ENCODE measurements around the gene DDR1. TPM values are rescaled to one million over a fixed set of nuclear protein-coding genes. Genes with fewer than 3 reads are reported as not detected.
"Not testable (repeated sequence)": the region's sequence is repeated elsewhere in the genome, so short reads cannot be mapped to it uniquely, and the experiment has no call there.

Gene DDR1
- total RNA-seq, 3 donors from 2014 or later, result 13.9 to 23.1 (median 14.2) TPM

- ATAC-seq (no peak), DNase-seq (no peak)
- peaks cover 3% of the 10 kb centered on the region for H3K4me1 Mint-ChIP-seq (ENCODE audit: low read depth)
- peaks cover 16% of the 10 kb centered on the region for H3K9me3 Mint-ChIP-seq
- no peak overlapping the region for H3K4me3 Mint-ChIP-seq
- H3K27me3 Mint-ChIP-seq (ENCODE audit: low read depth), result no peaks in the 10 kb centered on the region
- peaks cover 5% of the 10 kb centered on the region for H3K36me3 Mint-ChIP-seq (ENCODE audit: insufficient read depth)
Observed at GRCh38 chr6:30864325-30864724, 20.0 kb upstream of the DDR1 start.

- H3K4me1 Mint-ChIP-seq (ENCODE audit: low read depth), result peaks cover 14% of the 10 kb centered on the region
- not testable (repeated sequence) for DNase-seq; H3K27me3 Mint-ChIP-seq (ENCODE audit: low read depth); ATAC-seq; H3K36me3 Mint-ChIP-seq (ENCODE audit: insufficient read depth); H3K4me3 Mint-ChIP-seq
- H3K9me3 Mint-ChIP-seq, result peaks cover 26% of the 10 kb centered on the region
Observed at GRCh38 chr6:30869241-30869749, 15.0 kb upstream of the DDR1 start.

GRCh38 chr6:30870546-30870945, 13.8 kb upstream of the DDR1 start:
- peaks cover 26% of the 10 kb centered on the region for H3K9me3 Mint-ChIP-seq
- DNase-seq (no peak), ATAC-seq (no peak)
- peaks cover 4% of the 10 kb centered on the region for H3K36me3 Mint-ChIP-seq (ENCODE audit: insufficient read depth)
- no peaks in the 10 kb centered on the region for H3K27me3 Mint-ChIP-seq (ENCODE audit: low read depth)
- peaks cover 14% of the 10 kb centered on the region for H3K4me1 Mint-ChIP-seq (ENCODE audit: low read depth)
- no peak overlapping the region for H3K4me3 Mint-ChIP-seq

GRCh38 chr6:30871592-30872183, 12.6 kb upstream of the DDR1 start:
- no peak for ATAC-seq
- Mint-ChIP-seq H3K36me3 (ENCODE audit: insufficient read depth) (peaks cover 4% of the 10 kb centered on the region), H3K27me3 (ENCODE audit: low read depth) (no peaks in the 10 kb centered on the region), H3K4me1 (ENCODE audit: low read depth) (peaks cover 21% of the 10 kb centered on the region), H3K9me3 (peaks cover 26% of the 10 kb centered on the region), H3K4me3 (peak overlapping the region; percentile 37)
- no peak for DNase-seq

GRCh38 chr6:30873137-30873640, 11.1 kb upstream of the DDR1 start:
- no peak overlapping the region for H3K4me3 Mint-ChIP-seq
- DNase-seq (no peak), ATAC-seq (no peak)
- peaks cover 26% of the 10 kb centered on the region for H3K9me3 Mint-ChIP-seq
- H3K36me3 Mint-ChIP-seq (ENCODE audit: insufficient read depth), result peaks cover 4% of the 10 kb centered on the region
- H3K27me3 Mint-ChIP-seq (ENCODE audit: low read depth), result no peaks in the 10 kb centered on the region
- H3K4me1 Mint-ChIP-seq (ENCODE audit: low read depth), result peaks cover 32% of the 10 kb centered on the region

GRCh38 chr6:30873795-30874194, 10.5 kb upstream of the DDR1 start:
- peaks cover 38% of the 10 kb centered on the region for H3K4me1 Mint-ChIP-seq (ENCODE audit: low read depth)
- H3K27me3 Mint-ChIP-seq (ENCODE audit: low read depth); H3K36me3 Mint-ChIP-seq (ENCODE audit: insufficient read depth); ATAC-seq; H3K4me3 Mint-ChIP-seq; DNase-seq: not testable (repeated sequence)
- peaks cover 22% of the 10 kb centered on the region for H3K9me3 Mint-ChIP-seq

GRCh38 chr6:30875244-30876038, 8.9 kb upstream of the DDR1 start:
- Mint-ChIP-seq H3K9me3 (peaks cover 12% of the 10 kb centered on the region), H3K27me3 (ENCODE audit: low read depth) (no peaks in the 10 kb centered on the region), H3K36me3 (ENCODE audit: insufficient read depth) (peaks cover 4% of the 10 kb centered on the region), H3K4me1 (ENCODE audit: low read depth) (peaks cover 38% of the 10 kb centered on the region), H3K4me3 (no peak overlapping the region)
- ATAC-seq (no peak), DNase-seq (no peak)

- ATAC-seq, result no peak
- Mint-ChIP-seq H3K27me3 (ENCODE audit: low read depth) (no peaks in the 10 kb centered on the region), H3K4me3 (no peak overlapping the region), H3K9me3 (peaks cover 8% of the 10 kb centered on the region), H3K4me1 (ENCODE audit: low read depth) (peaks cover 33% of the 10 kb centered on the region), H3K36me3 (ENCODE audit: insufficient read depth) (peaks cover 4% of the 10 kb centered on the region)
- no peak for DNase-seq
Observed at GRCh38 chr6:30876039-30876730, 8.1 kb upstream of the DDR1 start.

- Mint-ChIP-seq H3K27me3 (ENCODE audit: low read depth) (no peaks in the 10 kb centered on the region), H3K4me1 (ENCODE audit: low read depth) (peaks cover 25% of the 10 kb centered on the region), H3K36me3 (ENCODE audit: insufficient read depth) (no peaks in the 10 kb centered on the region), H3K4me3 (peak overlapping the region; percentile 68), H3K9me3 (no peaks in the 10 kb centered on the region)
- ATAC-seq, result peak; percentile 79
- peak; percentile 70 for DNase-seq
Observed at GRCh38 chr6:30877419-30878262, 6.7 kb upstream of the DDR1 start.

GRCh38 chr6:30879684-30880427, 4.5 kb upstream of the DDR1 start:
- DNase-seq, result no peak
- H3K9me3 Mint-ChIP-seq, result no peaks in the 10 kb centered on the region
- no peaks in the 10 kb centered on the region for H3K36me3 Mint-ChIP-seq (ENCODE audit: insufficient read depth)
- no peak for ATAC-seq
- H3K27me3 Mint-ChIP-seq (ENCODE audit: low read depth), result no peaks in the 10 kb centered on the region
- no peak overlapping the region for H3K4me3 Mint-ChIP-seq
- peaks cover 37% of the 10 kb centered on the region for H3K4me1 Mint-ChIP-seq (ENCODE audit: low read depth)

- no peak overlapping the region for H3K4me3 Mint-ChIP-seq
- peaks cover 46% of the 10 kb centered on the region for H3K4me1 Mint-ChIP-seq (ENCODE audit: low read depth)
- H3K36me3 Mint-ChIP-seq (ENCODE audit: insufficient read depth), result no peaks in the 10 kb centered on the region
Observed at GRCh38 chr6:30880698-30881252, 3.5 kb upstream of the DDR1 start.

GRCh38 chr6:30881392-30882203, 2.7 kb upstream of the DDR1 start:
- Mint-ChIP-seq H3K4me3 (no peak overlapping the region), H3K36me3 (ENCODE audit: insufficient read depth) (no peaks in the 10 kb centered on the region), H3K4me1 (ENCODE audit: low read depth) (peaks cover 48% of the 10 kb centered on the region), H3K9me3 (no peaks in the 10 kb centered on the region), H3K27me3 (ENCODE audit: low read depth) (no peaks in the 10 kb centered on the region)
- DNase-seq (no peak), ATAC-seq (no peak)

More at GRCh38 chr6:30880698-30881252, 3.5 kb upstream of the DDR1 start:
- no peaks in the 10 kb centered on the region for H3K9me3 Mint-ChIP-seq
- H3K27me3 Mint-ChIP-seq (ENCODE audit: low read depth), result no peaks in the 10 kb centered on the region
- ATAC-seq (no peak), DNase-seq (no peak)
